SK-N-SH (cell line): ENCODE measurements around the gene ZFAND6. TPM values are rescaled to one million over a fixed set of nuclear protein-coding genes. Genes with fewer than 3 reads are reported as not detected.

Experiments used
- CTCF ChIA-PET: fragments of 300-600, 350-600 bp; formaldehyde crosslinking; extraction: SDS; loops from one replicate; lab custom pipeline; 2021; lab: Yijun Ruan, JAX
- POLR2A ChIA-PET: fragments of 350-600 bp; sonication (Branson Sonifier 250); formaldehyde crosslinking; extraction: SDS; loops from one replicate; lab custom pipeline; 2020; ENCODE audit warnings: antibody characterized with exemption, inconsistent platforms; lab: Yijun Ruan, JAX
- DNase-seq: peaks from one replicate; pipeline ENCODE4 v3.0.0; 2012
- H2AFZ ChIP-seq: fragments of 200-600 bp; sonication (generic); 2 replicates; pipeline ENCODE4 v1.8.1; 2016; ENCODE audit warnings: antibody characterized with exemption, mild to moderate bottlenecking, low read depth
- H3F3A ChIP-seq: fragments of 200-600 bp; sonication (generic); replicated peaks from 2 replicates; pipeline ENCODE3; 2016; ENCODE audit warnings: antibody characterized with exemption, mild to moderate bottlenecking; ENCODE audit not compliant: insufficient read depth
- H3K27ac ChIP-seq, 2 experiments: fragments of 200-500 bp in 1 of 2; fragments of 200-600 bp in 1 of 2; sonication (Bioruptor generic) in 1 of 2; sonication (generic), shearing (Covaris generic) in 1 of 2; 2 replicates each; pipeline versions ENCODE4 v1.5.1 to v1.6.1; 2014 to 2016; ENCODE audit warnings: low read depth in 2 of 2, inconsistent platforms in 1 of 2, low read length in 1 of 2, mild to moderate bottlenecking in 1 of 2, mixed read lengths in 1 of 2
- H3K27me3 ChIP-seq: fragments of 200-600 bp; sonication (generic), shearing (Covaris generic); 2 replicates; pipeline ENCODE4 v1.6.1; 2016; ENCODE audit warnings: mixed run types; ENCODE audit not compliant: insufficient read depth
- H3K36me3 ChIP-seq, 2 experiments: fragments of 200-500 bp in 1 of 2; fragments of 200-600 bp in 1 of 2; sonication (Bioruptor generic) in 1 of 2; sonication (generic) in 1 of 2; replicated peaks in 1 of 2; 2 replicates each; pipeline versions ENCODE3 to v1.5.1; 2014 to 2016; ENCODE audit warnings: low read length in 1 of 2, mild to moderate bottlenecking in 1 of 2; ENCODE audit not compliant: insufficient read depth in 2 of 2, control insufficient read depth in 1 of 2
- H3K4me1 ChIP-seq, 2 experiments: fragments of 200-500 bp in 1 of 2; fragments of 200-600 bp in 1 of 2; sonication (Bioruptor generic) in 1 of 2; sonication (generic), shearing (Covaris generic) in 1 of 2; 2 replicates each; pipeline versions ENCODE4 v1.5.1 to v1.6.1; 2014 to 2016; ENCODE audit warnings: low read depth in 1 of 2, low read length in 1 of 2, mixed run types in 1 of 2; ENCODE audit not compliant: insufficient read depth in 2 of 2, control insufficient read depth in 1 of 2
- H3K4me2 ChIP-seq: fragments of 200-600 bp; sonication (generic), shearing (Covaris generic); 2 replicates; pipeline ENCODE4 v1.6.1; 2017; ENCODE audit warnings: mixed run types
- H3K4me3 ChIP-seq, 2 experiments: fragments of 200-500 bp in 1 of 2; fragments of 200-600 bp in 1 of 2; sonication (Bioruptor generic) in 1 of 2; sonication (generic), shearing (Covaris generic) in 1 of 2; 2 replicates each; pipeline versions ENCODE4 v1.5.1 to v1.8.1; 2014 to 2016; ENCODE audit warnings: low read depth in 2 of 2, inconsistent platforms in 1 of 2, low read length in 1 of 2, mild to moderate bottlenecking in 1 of 2, mixed read lengths in 1 of 2, moderate library complexity in 1 of 2
- H3K79me2 ChIP-seq: fragments of 200-600 bp; sonication (generic); 2 replicates; pipeline ENCODE4 v1.8.1; 2017; ENCODE audit warnings: mild to moderate bottlenecking; ENCODE audit not compliant: insufficient read depth
- H3K9ac ChIP-seq: fragments of 200-600 bp; sonication (generic); 2 replicates; pipeline ENCODE4 v1.6.1; 2017; ENCODE audit warnings: mixed run types
- H3K9me2 ChIP-seq: fragments of 200-600 bp; sonication (generic); 2 replicates; pipeline ENCODE4 v1.6.1; 2017; ENCODE audit warnings: mixed run types
- H3K9me3 ChIP-seq: fragments of 200-600 bp; sonication (generic); 2 replicates; pipeline ENCODE4 v1.6.1; 2017; ENCODE audit warnings: mixed run types, mild to moderate bottlenecking, moderate library complexity
- H4K20me1 ChIP-seq: fragments of 200-600 bp; sonication (generic); 2 replicates; pipeline ENCODE4 v1.6.1; 2017; ENCODE audit warnings: mild to moderate bottlenecking, mixed run types; ENCODE audit not compliant: insufficient read depth
- EP300 ChIP-seq, 2 experiments: IDR thresholded peaks; 2 replicates each; pipeline versions ENCODE4 v1.4.0 to v1.6.1; 2012; ENCODE audit warnings: borderline replicate concordance in 1 of 2, low read depth in 1 of 2, low read length in 1 of 2
- GABPA ChIP-seq: IDR thresholded peaks from 2 replicates; pipeline ENCODE4 v1.4.0; 2012; ENCODE audit warnings: low read depth, mild to moderate bottlenecking
- MEF2A ChIP-seq: IDR thresholded peaks from 2 replicates; pipeline ENCODE4 v1.4.0; 2012; ENCODE audit warnings: low read depth, borderline replicate concordance
- NFIC ChIP-seq: IDR thresholded peaks from 2 replicates; pipeline ENCODE4 v1.4.0; 2012; ENCODE audit warnings: borderline replicate concordance
- NRF1 ChIP-seq: IDR thresholded peaks from 2 replicates; pipeline ENCODE4 v1.6.1; 2012; ENCODE audit warnings: low read depth, mild to moderate bottlenecking, low read length
- POLR2AphosphoS5 ChIP-seq: IDR thresholded peaks from 2 replicates; pipeline ENCODE4 v1.6.1; 2012; ENCODE audit warnings: low read depth, low read length
- RAD21 ChIP-seq: IDR thresholded peaks from 2 replicates; pipeline ENCODE4 v1.6.1; 2012; ENCODE audit warnings: mild to moderate bottlenecking, low read length
- RCOR1 ChIP-seq: fragments of 150-350 bp; IDR thresholded peaks from 2 replicates; pipeline ENCODE4 v1.6.1; 2017; ENCODE audit warnings: antibody characterized with exemption, low read length
- REST ChIP-seq: IDR thresholded peaks from 2 replicates; pipeline ENCODE4 v1.6.1; 2012; ENCODE audit warnings: mild to moderate bottlenecking, low read depth, low read length, moderate library complexity
- SMC3 ChIP-seq: IDR thresholded peaks from 2 replicates; pipeline ENCODE4 v1.6.1; 2012; ENCODE audit warnings: low read depth, low read length, improper control_type of control experiment
- TAF1 ChIP-seq: IDR thresholded peaks from 2 replicates; pipeline ENCODE4 v1.6.1; 2012; ENCODE audit warnings: low read depth, mild to moderate bottlenecking, low read length, moderate library complexity, borderline replicate concordance
- TCF12 ChIP-seq: IDR thresholded peaks from 2 replicates; pipeline ENCODE4 v1.4.0; 2012
- TEAD4 ChIP-seq: IDR thresholded peaks from 2 replicates; pipeline ENCODE4 v1.4.0; 2012; ENCODE audit warnings: mild to moderate bottlenecking, borderline replicate concordance; ENCODE audit not compliant: insufficient read depth
- USF1 ChIP-seq: IDR thresholded peaks from 2 replicates; pipeline ENCODE4 v1.4.0; 2012; ENCODE audit warnings: low read depth, borderline replicate concordance
- YY1 ChIP-seq: IDR thresholded peaks from 2 replicates; pipeline ENCODE4 v1.4.0; 2012; ENCODE audit warnings: low read depth, mild to moderate bottlenecking
- WGBS: methylation state at CpG from one replicate; pipeline ENCODE4 v1.1.6; 2017; ENCODE audit warnings: low lambda C conversion rate; 5-methylcytosine and 5-hydroxymethylcytosine counted together
- polyA plus RNA-seq, 3 experiments: library from polyadenylated mRNA; depleted of rRNA; stranded (reverse); fragments of >200 nt; gene quantifications; 2 replicates each; pipeline ENCODE4 v1.2.3, GENCODE V29; 2012
- TF ChIP-seq, protein P1 (sequence below): IDR thresholded peaks from 2 replicates; pipeline ENCODE4; 2012
- TF ChIP-seq, protein P2 (sequence below): fragments of 150-350 bp; IDR thresholded peaks from 2 replicates; pipeline ENCODE4 v1.6.1; 2017; ENCODE audit warnings: antibody characterized with exemption, low read length, low read depth, borderline replicate concordance

Gene ZFAND6
- polyA plus RNA-seq, 1 of the 3 experiments (the other 2 are of a cell fraction): 90.1 TPM

DNA sequence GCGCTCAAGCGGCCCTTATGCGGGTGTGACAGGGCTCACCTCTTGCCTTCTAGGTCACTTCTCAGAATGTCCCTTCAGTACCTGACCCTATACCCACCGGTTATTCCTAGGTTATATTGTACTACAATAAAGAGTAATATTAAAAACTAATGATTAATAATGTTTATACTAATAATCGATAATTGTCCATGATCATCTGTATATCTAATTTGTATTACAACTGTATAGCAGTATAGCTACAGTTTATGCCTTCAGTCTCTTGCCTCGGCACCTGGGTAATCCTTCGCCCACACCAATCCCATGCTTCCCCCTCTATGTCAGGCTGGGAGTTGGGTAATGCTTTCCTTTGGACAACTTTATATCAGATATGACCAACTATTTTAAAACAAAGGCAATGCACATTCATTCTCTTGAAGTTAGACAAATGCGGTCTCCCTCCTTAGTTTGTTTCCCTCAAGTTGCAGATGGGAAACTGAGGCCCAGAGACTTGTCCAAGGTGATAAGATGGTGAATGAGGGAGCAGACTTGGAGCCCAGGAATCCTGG is 96.8 kb downstream of the ZFAND6 start:
- H3K9me3 ChIP-seq: no peaks in the 10 kb centered on the region
- ChIA-PET POLR2A (no interaction called here), CTCF (interaction anchor here (0.6 to 1.5 kb wide), 2 partner anchors 17 to 41 kb away, joined by 3 to 4 read pairs; no protein-coding TSS in a partner anchor)

GRCh38 chr15:80157215-80157614 is 97.7 kb downstream of the ZFAND6 start:
- Histone ChIP-seq H3K27me3 (no peaks in the 10 kb centered on the region), H3F3A (peaks cover 6% of the 10 kb centered on the region), H3K79me2 (no peaks in the 10 kb centered on the region), H3K4me2 (no peak overlapping the region), H3K27ac (no peak overlapping the region), H3K4me3 (no peak overlapping the region), H3K4me1 (peaks cover 0 to 14% of the 10 kb centered on the region in 2 experiments; a peak in 1 of 4 replicates), H3K9me2 (no peaks in the 10 kb centered on the region), H3K36me3 (peaks cover 4 to 27% of the 10 kb centered on the region in 2 experiments), H3K9ac (no peak overlapping the region), H2AFZ (no peak overlapping the region), H3K9me3 (no peaks in the 10 kb centered on the region), H4K20me1 (no peaks in the 10 kb centered on the region)
- 96% methylated on average over 4 of the region's 5 CpGs for WGBS
- DNase-seq: no peak
- TF ChIP-seq RCOR1: no peak
- no peak for TF ChIP-seq TAF1
- TF ChIP-seq EP300 (IDR thresholded peaks at IDR 0.05; ENCODE audit: borderline replicate concordance in 1 of 2, low read depth in 1 of 2, low read length in 1 of 2): no peak
- no peak for TF ChIP-seq NFIC
- no peak for TF ChIP-seq GABPA
- TF ChIP-seq, protein P1, sequence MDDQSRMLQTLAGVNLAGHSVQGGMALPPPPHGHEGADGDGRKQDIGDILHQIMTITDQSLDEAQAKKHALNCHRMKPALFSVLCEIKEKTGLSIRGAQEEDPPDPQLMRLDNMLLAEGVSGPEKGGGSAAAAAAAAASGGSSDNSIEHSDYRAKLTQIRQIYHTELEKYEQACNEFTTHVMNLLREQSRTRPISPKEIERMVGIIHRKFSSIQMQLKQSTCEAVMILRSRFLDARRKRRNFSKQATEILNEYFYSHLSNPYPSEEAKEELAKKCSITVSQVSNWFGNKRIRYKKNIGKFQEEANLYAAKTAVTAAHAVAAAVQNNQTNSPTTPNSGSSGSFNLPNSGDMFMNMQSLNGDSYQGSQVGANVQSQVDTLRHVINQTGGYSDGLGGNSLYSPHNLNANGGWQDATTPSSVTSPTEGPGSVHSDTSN: no peak
- no peak for TF ChIP-seq RAD21
- TF ChIP-seq TEAD4: no peak
- no peak for TF ChIP-seq NRF1
- no peak for TF ChIP-seq TCF12
- TF ChIP-seq SMC3: no peak
- TF ChIP-seq, protein P2, sequence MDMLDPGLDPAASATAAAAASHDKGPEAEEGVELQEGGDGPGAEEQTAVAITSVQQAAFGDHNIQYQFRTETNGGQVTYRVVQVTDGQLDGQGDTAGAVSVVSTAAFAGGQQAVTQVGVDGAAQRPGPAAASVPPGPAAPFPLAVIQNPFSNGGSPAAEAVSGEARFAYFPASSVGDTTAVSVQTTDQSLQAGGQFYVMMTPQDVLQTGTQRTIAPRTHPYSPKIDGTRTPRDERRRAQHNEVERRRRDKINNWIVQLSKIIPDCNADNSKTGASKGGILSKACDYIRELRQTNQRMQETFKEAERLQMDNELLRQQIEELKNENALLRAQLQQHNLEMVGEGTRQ: no peak
- no peak for TF ChIP-seq POLR2AphosphoS5
- no peak for TF ChIP-seq YY1
- TF ChIP-seq MEF2A: no peak
- POLR2A ChIA-PET: no interaction called here
- CTCF ChIA-PET: interaction anchor here (1.5 kb wide), 1 partner anchor 16 kb away, joined by 4 read pairs; no protein-coding TSS in a partner anchor

More for the DNA sequence above, 96.8 kb downstream of the ZFAND6 start:
- Histone ChIP-seq H2AFZ (no peak overlapping the region), H3K27me3 (no peaks in the 10 kb centered on the region), H3K4me2 (no peak overlapping the region), H3K4me1 (peaks cover 0 to 14% of the 10 kb centered on the region in 2 experiments; a peak in 1 of 4 replicates), H3K36me3 (peaks cover under 1 to 20% of the 10 kb centered on the region in 2 experiments), H3K27ac (no peak overlapping the region), H4K20me1 (no peaks in the 10 kb centered on the region), H3K79me2 (no peaks in the 10 kb centered on the region), H3K9ac (no peak overlapping the region), H3F3A (peaks cover 11% of the 10 kb centered on the region), H3K9me2 (no peaks in the 10 kb centered on the region), H3K4me3 (no peak overlapping the region)
- no peak for TF ChIP-seq REST
- no peak for TF ChIP-seq USF1
- WGBS: 96% methylated on average over 8 of the region's 8 CpGs
- DNase-seq: no peak
